MM.1S (cell line): ENCODE measurements around the gene FGGY.

ENCODE experiments used
- DNase-seq: peaks from one replicate; pipeline ENCODE4 v3.0.0-alpha.2; 2015
- H2AFZ ChIP-seq: fragments of 300-600 bp; sonication (generic); 2 replicates; pipeline ENCODE4 v1.6.0; 2016; ENCODE audit warnings: antibody characterized with exemption, low read length
- H3F3A ChIP-seq: fragments of 300-600 bp; sonication (generic); 2 replicates; pipeline ENCODE4 v1.6.1; 2016; ENCODE audit warnings: mild to moderate bottlenecking, antibody characterized with exemption, low read length, moderate library complexity, mixed read lengths; ENCODE audit not compliant: insufficient read depth
- H3K27ac ChIP-seq: fragments of 300-600 bp; sonication (generic); 2 replicates; pipeline ENCODE4 v1.5.1; 2016; ENCODE audit warnings: mild to moderate bottlenecking, low read length
- H3K27me3 ChIP-seq: fragments of 300-600 bp; sonication (generic); replicated peaks from 2 replicates; pipeline ENCODE4 v1.6.0; 2016; ENCODE audit warnings: low read length; ENCODE audit not compliant: insufficient read depth
- H3K36me3 ChIP-seq: fragments of 300-600 bp; sonication (generic); replicated peaks from 2 replicates; pipeline ENCODE4 v1.6.1; 2016; ENCODE audit warnings: mild to moderate bottlenecking, low read length, mixed read lengths; ENCODE audit not compliant: insufficient read depth
- H3K4me1 ChIP-seq: fragments of 300-600 bp; sonication (generic); 2 replicates; pipeline ENCODE4 v1.6.1; 2016; ENCODE audit warnings: low read length, mixed read lengths
- H3K4me2 ChIP-seq: fragments of 300-600 bp; sonication (generic); 2 replicates; pipeline ENCODE4 v1.6.0; 2016; ENCODE audit warnings: low read depth, low read length
- H3K4me3 ChIP-seq: fragments of 300-600 bp; sonication (generic); 2 replicates; pipeline ENCODE4 v1.5.1; 2016; ENCODE audit warnings: low read length, mixed read lengths
- H3K79me2 ChIP-seq: fragments of 300-600 bp; sonication (generic); 2 replicates; pipeline ENCODE4 v1.6.1; 2016; ENCODE audit warnings: mixed run types, low read length, mixed read lengths
- H3K9ac ChIP-seq: fragments of 300-600 bp; sonication (generic); 2 replicates; pipeline ENCODE4 v1.6.1; 2016; ENCODE audit warnings: low read length, mixed read lengths
- H3K9me2 ChIP-seq: fragments of 300-600 bp; sonication (generic); replicated peaks from 2 replicates; pipeline ENCODE4 v1.6.1; 2016; ENCODE audit warnings: mild to moderate bottlenecking, low read length, mixed read lengths; ENCODE audit not compliant: insufficient read depth
- H3K9me3 ChIP-seq: fragments of 300-600 bp; sonication (generic); replicated peaks from 2 replicates; pipeline ENCODE4 v1.6.1; 2016; ENCODE audit warnings: mild to moderate bottlenecking, low read length, mixed read lengths; ENCODE audit not compliant: insufficient read depth
- H4K20me1 ChIP-seq: fragments of 300-600 bp; sonication (generic); 2 replicates; pipeline ENCODE4 v1.6.1; 2016; ENCODE audit warnings: mild to moderate bottlenecking, low read length, moderate library complexity, mixed read lengths; ENCODE audit not compliant: insufficient read depth
- EZH2 ChIP-seq: fragments of 300-600 bp; sonication (generic); optimal IDR thresholded peaks from 2 replicates; pipeline ENCODE3; 2017; ENCODE audit warnings: low read depth, mild to moderate bottlenecking, antibody characterized with exemption, low read length, mixed read lengths
- EZH2phosphoT487 ChIP-seq: fragments of 300-600 bp; sonication (generic); IDR thresholded peaks from 2 replicates; pipeline ENCODE4 v1.6.1; 2018; ENCODE audit warnings: antibody characterized with exemption, low read length
- TF ChIP-seq, protein P1 (sequence below): fragments of 300-600 bp; sonication (generic); IDR thresholded peaks from 2 replicates; pipeline ENCODE4 v1.5.1; 2016; ENCODE audit warnings: antibody characterized with exemption, low read length, mixed read lengths

The FGGY gene

DNA sequence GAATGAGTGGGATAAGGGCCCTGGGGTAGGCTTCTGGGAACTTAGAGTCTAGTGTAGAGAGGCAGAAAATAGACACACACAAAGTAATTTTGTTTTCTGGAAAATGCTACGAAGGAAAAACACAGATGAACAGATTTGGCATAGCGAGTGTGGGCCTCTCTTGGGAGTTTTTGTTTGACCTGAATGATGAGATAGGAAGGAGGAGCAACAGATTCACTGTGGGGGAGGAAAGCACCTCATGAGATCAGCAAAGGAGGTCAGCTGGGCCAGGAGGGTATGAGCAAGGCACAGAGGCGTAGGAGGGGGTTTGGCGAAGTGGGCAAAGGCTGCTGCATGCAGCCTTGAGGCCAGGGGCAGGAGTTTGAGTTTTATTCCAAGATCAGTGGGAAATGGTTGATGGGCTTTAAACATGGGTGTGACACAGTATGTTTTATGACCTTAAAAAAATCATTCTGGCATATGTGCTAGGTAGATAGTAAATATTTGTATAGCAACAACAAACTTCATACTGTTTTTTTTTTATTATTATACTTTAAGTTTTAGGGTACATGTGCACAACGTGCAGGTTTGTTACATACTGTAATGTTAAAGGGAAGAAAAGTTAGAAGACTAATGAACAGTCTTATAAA, 57.9 kb downstream of the FGGY start:
- H3K27me3 ChIP-seq: no peaks in the 10 kb centered on the region
- no peak overlapping the region for H3K9ac ChIP-seq
- H3K4me2 ChIP-seq: no peak overlapping the region
- no peaks in the 10 kb centered on the region for H3K9me2 ChIP-seq
- H4K20me1 ChIP-seq: no peaks in the 10 kb centered on the region
- TF ChIP-seq EZH2phosphoT487: no peak
- TF ChIP-seq, protein P1, sequence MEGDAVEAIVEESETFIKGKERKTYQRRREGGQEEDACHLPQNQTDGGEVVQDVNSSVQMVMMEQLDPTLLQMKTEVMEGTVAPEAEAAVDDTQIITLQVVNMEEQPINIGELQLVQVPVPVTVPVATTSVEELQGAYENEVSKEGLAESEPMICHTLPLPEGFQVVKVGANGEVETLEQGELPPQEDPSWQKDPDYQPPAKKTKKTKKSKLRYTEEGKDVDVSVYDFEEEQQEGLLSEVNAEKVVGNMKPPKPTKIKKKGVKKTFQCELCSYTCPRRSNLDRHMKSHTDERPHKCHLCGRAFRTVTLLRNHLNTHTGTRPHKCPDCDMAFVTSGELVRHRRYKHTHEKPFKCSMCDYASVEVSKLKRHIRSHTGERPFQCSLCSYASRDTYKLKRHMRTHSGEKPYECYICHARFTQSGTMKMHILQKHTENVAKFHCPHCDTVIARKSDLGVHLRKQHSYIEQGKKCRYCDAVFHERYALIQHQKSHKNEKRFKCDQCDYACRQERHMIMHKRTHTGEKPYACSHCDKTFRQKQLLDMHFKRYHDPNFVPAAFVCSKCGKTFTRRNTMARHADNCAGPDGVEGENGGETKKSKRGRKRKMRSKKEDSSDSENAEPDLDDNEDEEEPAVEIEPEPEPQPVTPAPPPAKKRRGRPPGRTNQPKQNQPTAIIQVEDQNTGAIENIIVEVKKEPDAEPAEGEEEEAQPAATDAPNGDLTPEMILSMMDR: no peak
- TF ChIP-seq EZH2: no peak
- H2AFZ ChIP-seq: no peak overlapping the region
- no peaks in the 10 kb centered on the region for H3K9me3 ChIP-seq
- H3K4me3 ChIP-seq: no peak overlapping the region
- DNase-seq: no peak
- H3K79me2 ChIP-seq: no peaks in the 10 kb centered on the region
- H3K36me3 ChIP-seq: no peaks in the 10 kb centered on the region
- no peaks in the 10 kb centered on the region for H3F3A ChIP-seq
- H3K27ac ChIP-seq: no peak overlapping the region
- no peaks in the 10 kb centered on the region for H3K4me1 ChIP-seq

DNA sequence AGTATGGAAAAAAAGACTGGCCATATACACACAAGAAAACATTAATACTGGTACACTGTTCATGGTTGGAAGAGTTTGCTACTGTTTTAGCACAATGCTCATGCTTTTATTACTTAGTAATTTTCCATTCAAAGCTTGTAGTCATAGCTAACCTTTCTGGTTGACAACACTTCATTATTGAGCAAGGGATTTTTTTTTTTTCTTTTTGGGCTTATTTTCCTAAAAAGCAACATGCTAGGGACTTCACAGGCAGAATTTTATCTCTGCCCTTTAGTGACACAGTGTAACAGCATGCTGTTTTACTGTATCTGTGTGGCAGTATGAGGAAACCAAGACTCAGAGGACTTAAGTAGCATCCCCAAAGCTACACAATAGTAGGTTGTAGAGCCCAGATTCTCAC, 58.5 kb downstream of the FGGY start:
- H3K9ac ChIP-seq: no peak overlapping the region
- no peak overlapping the region for H3K4me2 ChIP-seq
- H2AFZ ChIP-seq: no peak overlapping the region
- H3K36me3 ChIP-seq: no peaks in the 10 kb centered on the region
- TF ChIP-seq EZH2phosphoT487 (no peak), EZH2 (no peak)
- TF ChIP-seq, protein P1: no peak
- no peak overlapping the region for H3K27ac ChIP-seq
- H3K9me3 ChIP-seq: no peaks in the 10 kb centered on the region
- DNase-seq: no peak
- no peaks in the 10 kb centered on the region for H3K79me2 ChIP-seq
- no peaks in the 10 kb centered on the region for H3K9me2 ChIP-seq
- H3F3A ChIP-seq: no peaks in the 10 kb centered on the region
- H3K27me3 ChIP-seq: no peaks in the 10 kb centered on the region
- H3K4me1 ChIP-seq: no peaks in the 10 kb centered on the region
- no peaks in the 10 kb centered on the region for H4K20me1 ChIP-seq
- H3K4me3 ChIP-seq: no peak overlapping the region

DNA sequence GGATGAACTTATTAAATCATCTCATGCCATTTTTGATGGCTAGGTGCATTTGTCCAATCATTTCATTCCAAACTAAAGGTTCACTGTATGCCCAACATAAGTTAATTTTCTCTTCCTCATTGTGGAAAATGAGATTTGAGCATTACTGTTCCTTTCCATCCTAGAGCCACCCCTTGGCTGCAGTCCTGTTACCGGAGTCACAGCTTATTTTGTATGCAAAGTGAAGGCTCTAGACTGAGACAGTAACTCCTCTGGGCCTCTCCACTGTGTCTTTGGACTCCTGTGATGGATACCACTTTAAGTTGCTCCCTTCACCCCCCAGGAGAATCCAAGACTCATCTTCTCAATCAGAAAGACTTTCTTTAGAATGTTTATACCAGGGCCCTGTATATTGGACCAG, 59.7 kb downstream of the FGGY start:
- Histone ChIP-seq H3K27me3 (no peaks in the 10 kb centered on the region), H3K27ac (no peak overlapping the region), H3K4me2 (no peak overlapping the region), H4K20me1 (no peaks in the 10 kb centered on the region), H3K4me1 (no peaks in the 10 kb centered on the region), H3K9ac (no peak overlapping the region), H3K4me3 (no peak overlapping the region), H3K79me2 (no peaks in the 10 kb centered on the region), H3K36me3 (no peaks in the 10 kb centered on the region), H2AFZ (no peak overlapping the region), H3K9me3 (no peaks in the 10 kb centered on the region), H3K9me2 (no peaks in the 10 kb centered on the region), H3F3A (no peaks in the 10 kb centered on the region)
- DNase-seq: no peak
- TF ChIP-seq EZH2: no peak
- TF ChIP-seq, protein P1: no peak
- TF ChIP-seq EZH2phosphoT487: no peak
